Measurements from ENCODE around the gene ZNF766. TPM values are rescaled to one million over a fixed set of nuclear protein-coding genes. Genes with fewer than 3 reads are reported as not detected.
A peak's percentile ranks its signal among the peaks of the same experiment; 100 is the strongest.

Gene ZNF766
- total and polyA plus RNA-seq, 9 of the 15 experiments (the other 6 are each of a cell fraction or from before 2014, with no cell fraction given): 6.7 to 23.0 (median 11.2) TPM

- no peak overlapping the region for H2AFZ ChIP-seq (ENCODE audit: low read depth, low read length)
- TF ChIP-seq ZNF274 (IDR thresholded peaks at IDR 0.05; ENCODE audit: borderline replicate concordance, low read depth, low read length) (peak; percentile 77), ZNF184 (CRISPR knock-in tag; IDR thresholded peaks at IDR 0.05) (no peak)
- ChIA-PET POLR2A (no interaction called here), CTCF (ENCODE audit: low intra/inter-chr PET ratio) (no interaction called here)
- H3K4me3 ChIP-seq: no peak overlapping the region
- H3K27ac ChIP-seq (ENCODE audit: extremely low read depth, low read depth, low read length): no peak overlapping the region
- H3K4me2 ChIP-seq (ENCODE audit: insufficient read depth, low read length): no peak overlapping the region
- H3K36me3 ChIP-seq (ENCODE audit: control insufficient read depth, insufficient read depth, low read length): peaks cover 53% of the 10 kb centered on the region
- peaks cover 41% of the 10 kb centered on the region for H3K9me3 ChIP-seq (replicated peaks; ENCODE audit: control insufficient read depth, insufficient read depth, low read depth, low read length)
- DNase-seq (ENCODE audit: extremely low read depth in 1 of 4, low spot score in 3 of 4): no peak
- no peaks in the 10 kb centered on the region for H3K27me3 ChIP-seq (ENCODE audit: control insufficient read depth in 2 of 2, insufficient read depth in 2 of 2, low read length in 2 of 2)
- H4K20me1 ChIP-seq (replicated peaks; ENCODE audit: control insufficient read depth, insufficient read depth, low read length): no peaks in the 10 kb centered on the region
- H3K79me2 ChIP-seq (ENCODE audit: control insufficient read depth, insufficient read depth, low read length): no peaks in the 10 kb centered on the region
- intact Hi-C loops (cut with micrococcal nuclease): no loop called here
- no peaks in the 10 kb centered on the region; a peak in 1 of 5 replicates for H3K4me1 ChIP-seq (replicated peaks in 1 of 2; ENCODE audit: control insufficient read depth in 2 of 2, insufficient read depth in 2 of 2, low read length in 2 of 2)
- in situ Hi-C loops (cut with MboI): no loop called here
- FAIRE-seq: no peak
- no TSS peak for BruUV-seq (replicated peaks)
- H3K9me1 ChIP-seq (ENCODE audit: control insufficient read depth, insufficient read depth, low read length): no peaks in the 10 kb centered on the region
- H3K9ac ChIP-seq (ENCODE audit: insufficient read depth in 1 of 2, low read depth in 2 of 2, low read length in 2 of 2): no peak overlapping the region
- WGBS (ENCODE audit: insufficient coverage, low coverage, missing lambda C conversion rate): 96% methylated on average over 6 of the region's 6 CpGs
- no peak for ATAC-seq
These were observed 53.0 kb downstream of the ZNF766 start for GRCh38 chr19:52322429-52322828.

GRCh38 chr19:52331757-52332156, 62.4 kb downstream of the ZNF766 start:
- ChIA-PET CTCF (ENCODE audit: low intra/inter-chr PET ratio) (no interaction called here), POLR2A (no interaction called here)
- H3K4me2 ChIP-seq (ENCODE audit: insufficient read depth, low read length): no peak overlapping the region
- H3K79me2 ChIP-seq (ENCODE audit: control insufficient read depth, insufficient read depth, low read length): no peaks in the 10 kb centered on the region
- under 1% methylated on average over 10 of the region's 10 CpGs for WGBS (ENCODE audit: insufficient coverage, low coverage, missing lambda C conversion rate)
- no peak for FAIRE-seq
- H3K9me3 ChIP-seq (replicated peaks; ENCODE audit: control insufficient read depth, insufficient read depth, low read depth, low read length): 0 out of 2 replicates have a peak, but pooled peaks cover 1% of the 10 kb centered on the region
- TF ChIP-seq IRF2 (CRISPR knock-in tag; IDR thresholded peaks at IDR 0.05) (no peak), ETS1 (conservative IDR thresholded peaks at IDR 0.05; ENCODE audit: control insufficient read depth, low read depth, low read length) (no peak), SREBF1 (IDR thresholded peaks at IDR 0.05; ENCODE audit: borderline replicate concordance, low read depth, low read length) (no peak), SOX6 (IDR thresholded peaks at IDR 0.05) (no peak), MEF2A (IDR thresholded peaks at IDR 0.05; ENCODE audit: control insufficient read depth, low read depth, low read length) (no peak), GABPB1 (CRISPR knock-in tag; IDR thresholded peaks at IDR 0.05) (no peak), NELFE (IDR thresholded peaks at IDR 0.05; ENCODE audit: insufficient read depth, insufficient read length) (no peak), ZNF707 (CRISPR knock-in tag; conservative IDR thresholded peaks at IDR 0.05) (no peak), TEAD2 (tag; IDR thresholded peaks at IDR 0.05) (no peak), ZNF121 (CRISPR knock-in tag; conservative IDR thresholded peaks at IDR 0.05) (no peak), PPARD (CRISPR knock-in tag; IDR thresholded peaks at IDR 0.05) (no peak)
- H2AFZ ChIP-seq (ENCODE audit: low read depth, low read length): no peak overlapping the region
- no TSS peak for BruUV-seq (replicated peaks)
- no peaks in the 10 kb centered on the region for H3K9me1 ChIP-seq (ENCODE audit: control insufficient read depth, insufficient read depth, low read length)
- no peaks in the 10 kb centered on the region for H3K27me3 ChIP-seq (ENCODE audit: control insufficient read depth in 2 of 2, insufficient read depth in 2 of 2, low read length in 2 of 2)
- in situ Hi-C loops (cut with MboI): no loop called here
- no peak overlapping the region for H3K27ac ChIP-seq (ENCODE audit: extremely low read depth, low read depth, low read length)
- intact Hi-C loops (cut with micrococcal nuclease): no loop called here
- no peak overlapping the region for H3K9ac ChIP-seq (ENCODE audit: insufficient read depth in 1 of 2, low read depth in 2 of 2, low read length in 2 of 2)
- H3K36me3 ChIP-seq (ENCODE audit: control insufficient read depth, insufficient read depth, low read length): no peaks in the 10 kb centered on the region
- no peak overlapping the region for H3K4me3 ChIP-seq
- H3K4me1 ChIP-seq (replicated peaks in 1 of 2; ENCODE audit: control insufficient read depth in 2 of 2, insufficient read depth in 2 of 2, low read length in 2 of 2): peaks cover 0 to 7% of the 10 kb centered on the region in 2 experiments; a peak in 2 of 5 replicates
- no peaks in the 10 kb centered on the region for H4K20me1 ChIP-seq (replicated peaks; ENCODE audit: control insufficient read depth, insufficient read depth, low read length)
- no peak for DNase-seq (ENCODE audit: extremely low read depth in 1 of 4, low spot score in 3 of 4)
- ATAC-seq: no peak
